ENCODE measurements around the gene ANOS1. TPM values are rescaled to one million over a fixed set of nuclear protein-coding genes. Genes with fewer than 3 reads are reported as not detected.

The ANOS1 gene, protein sequence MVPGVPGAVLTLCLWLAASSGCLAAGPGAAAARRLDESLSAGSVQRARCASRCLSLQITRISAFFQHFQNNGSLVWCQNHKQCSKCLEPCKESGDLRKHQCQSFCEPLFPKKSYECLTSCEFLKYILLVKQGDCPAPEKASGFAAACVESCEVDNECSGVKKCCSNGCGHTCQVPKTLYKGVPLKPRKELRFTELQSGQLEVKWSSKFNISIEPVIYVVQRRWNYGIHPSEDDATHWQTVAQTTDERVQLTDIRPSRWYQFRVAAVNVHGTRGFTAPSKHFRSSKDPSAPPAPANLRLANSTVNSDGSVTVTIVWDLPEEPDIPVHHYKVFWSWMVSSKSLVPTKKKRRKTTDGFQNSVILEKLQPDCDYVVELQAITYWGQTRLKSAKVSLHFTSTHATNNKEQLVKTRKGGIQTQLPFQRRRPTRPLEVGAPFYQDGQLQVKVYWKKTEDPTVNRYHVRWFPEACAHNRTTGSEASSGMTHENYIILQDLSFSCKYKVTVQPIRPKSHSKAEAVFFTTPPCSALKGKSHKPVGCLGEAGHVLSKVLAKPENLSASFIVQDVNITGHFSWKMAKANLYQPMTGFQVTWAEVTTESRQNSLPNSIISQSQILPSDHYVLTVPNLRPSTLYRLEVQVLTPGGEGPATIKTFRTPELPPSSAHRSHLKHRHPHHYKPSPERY
- 51.0 and 54.9 TPM in 2 replicates for total RNA-seq (2021)
- long read RNA-seq, partial matches to known transcripts = 9 of 27 reads
- long read RNA-seq, other reads (novel, unspliced or antisense) = 18 of 27 reads

DNA sequence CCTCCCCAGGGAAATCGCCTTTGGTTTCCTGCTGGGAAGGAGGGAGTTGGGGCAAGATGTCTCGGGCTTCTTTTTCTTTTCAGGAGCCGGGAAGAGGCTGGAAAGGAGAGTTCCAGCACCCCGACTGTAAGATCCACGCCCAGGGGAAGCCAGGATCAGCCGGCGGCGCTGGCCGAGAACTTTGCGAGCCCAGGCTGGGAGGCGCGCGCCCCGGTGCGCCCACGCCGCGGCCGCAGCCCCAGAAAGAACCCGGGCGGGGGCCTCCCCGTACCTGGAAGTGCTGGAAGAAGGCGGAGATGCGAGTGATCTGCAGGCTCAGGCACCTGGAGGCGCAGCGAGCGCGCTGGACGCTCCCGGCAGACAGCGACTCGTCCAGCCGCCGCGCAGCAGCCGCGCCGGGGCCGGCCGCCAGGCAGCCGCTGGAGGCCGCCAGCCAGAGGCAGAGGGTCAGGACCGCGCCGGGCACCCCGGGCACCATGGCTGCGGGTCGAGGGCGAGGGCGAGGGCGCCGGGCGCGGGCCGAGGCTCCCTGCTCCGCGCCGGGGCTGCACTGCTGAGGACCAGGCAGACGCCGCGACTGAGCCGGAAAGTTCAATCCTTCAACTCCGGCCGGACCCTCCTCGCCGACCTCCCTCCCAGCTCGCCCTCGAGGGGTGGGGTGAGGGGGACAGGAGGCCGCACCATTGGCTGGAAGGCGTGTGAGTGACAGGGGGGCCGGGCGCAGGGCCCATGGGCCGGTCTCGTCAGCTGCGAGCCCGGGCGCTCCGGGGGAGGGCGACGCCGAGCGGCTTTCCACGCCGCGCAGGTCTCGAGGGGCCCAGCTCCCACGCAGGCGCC, at the start of gene ANOS1:
ANOS1 (minus strand) TSS at position 579 of the 837 bp plus-strand sequence; CDS start at position 478, 101 bp downstream.
- Histone ChIP-seq H2AFZ (ENCODE audit: low read length) (no peak within 1 kb of the TSS), H3K79me2 (ENCODE audit: insufficient read depth, low read length) (peaks cover 40% of the 10 kb centered on the region; the same call in 1 of the 2 replicates), H3K23me2 (ENCODE audit: insufficient read length, low read depth, low read length, poor library complexity, severe bottlenecking) (peaks cover 19% of the 10 kb centered on the region), H2BK120ac (ENCODE audit: low read depth, low read length, poor library complexity, severe bottlenecking) (no peak within 1 kb of the TSS), H2BK5ac (ENCODE audit: insufficient read length, low read length) (no peak within 1 kb of the TSS), H3K9me3 (ENCODE audit: control insufficient read depth, low read depth, low read length) (no peaks in the 10 kb centered on the region), H3K79me1 (ENCODE audit: insufficient read depth, low read depth, low read length, poor library complexity, severe bottlenecking) (no peaks in the 10 kb centered on the region), H2AK5ac (ENCODE audit: insufficient read length, low read length) (no peak within 1 kb of the TSS), H3K4me2 (ENCODE audit: insufficient read depth, insufficient read length, low read length) (peak within 1 kb of the TSS; percentile 94), H2BK20ac (ENCODE audit: low read depth, low read length, poor library complexity, severe bottlenecking) (no peak within 1 kb of the TSS), H3K9ac (ENCODE audit: extremely low read depth, insufficient read length, low read length) (peak within 1 kb of the TSS; percentile 80), H2BK12ac (ENCODE audit: insufficient read length, low read depth, low read length) (no peak within 1 kb of the TSS), H4K91ac (ENCODE audit: insufficient read length, low read depth, low read length) (no peak within 1 kb of the TSS), H4K8ac (replicated peaks; ENCODE audit: insufficient read length, low read depth, low read length) (no peak within 1 kb of the TSS), H3T11ph (ENCODE audit: low read length) (no peak within 1 kb of the TSS), H3K4ac (ENCODE audit: low read depth, low read length) (no peak within 1 kb of the TSS), H3K23ac (ENCODE audit: insufficient read length, low read depth, low read length) (no peak within 1 kb of the TSS), H3K14ac (ENCODE audit: insufficient read depth, low read length) (peak within 1 kb of the TSS; percentile 62), H3K27ac (ENCODE audit: insufficient read length, low read depth, low read length) (no peak within 1 kb of the TSS), H2BK15ac (ENCODE audit: low read depth, low read length) (no peak within 1 kb of the TSS), H3K56ac (ENCODE audit: insufficient read length, low read depth, low read length) (no peak within 1 kb of the TSS), H3K4me1 (ENCODE audit: insufficient read depth, low read length) (peaks cover 16% of the 10 kb centered on the region; the same call in 1 of the 2 replicates), H3K27me3 (ENCODE audit: insufficient read depth, low read length) (no peaks in the 10 kb centered on the region; the same call in 1 of the 2 replicates), H4K20me1 (ENCODE audit: control insufficient read depth, insufficient read depth, insufficient read length) (no peaks in the 10 kb centered on the region), H3K18ac (ENCODE audit: insufficient read length, low read depth, low read length) (no peak within 1 kb of the TSS), H4K5ac (ENCODE audit: insufficient read length, low read depth, low read length) (no peak within 1 kb of the TSS)
- Mint-ChIP-seq H3K27me3 (ENCODE audit: low read depth) (peaks cover 26% of the 10 kb centered on the region), H3K4me1 (peaks cover 45 to 48% of the 10 kb centered on the region in 2 experiments), H3K4me3 (peak within 1 kb of the TSS; percentile 91 to 98), H3K27ac (peak within 1 kb of the TSS in 1 of 3 experiments; percentile 93; a peak in 1 of 7 replicates), H3K36me3 (ENCODE audit: insufficient read depth in 1 of 3, low read depth in 3 of 3) (peaks cover 14 to 23% (median 21%) of the 10 kb centered on the region in 3 experiments), H3K9me3 (peaks cover 0 to 4% of the 10 kb centered on the region in 2 experiments; a peak in 1 of 5 replicates)
- no CpG with 5 or more reads among the region's 88 CpGs for WGBS (ENCODE audit: extremely low coverage, insufficient read length, low lambda C conversion rate)
- TF ChIP-seq, protein P1, sequence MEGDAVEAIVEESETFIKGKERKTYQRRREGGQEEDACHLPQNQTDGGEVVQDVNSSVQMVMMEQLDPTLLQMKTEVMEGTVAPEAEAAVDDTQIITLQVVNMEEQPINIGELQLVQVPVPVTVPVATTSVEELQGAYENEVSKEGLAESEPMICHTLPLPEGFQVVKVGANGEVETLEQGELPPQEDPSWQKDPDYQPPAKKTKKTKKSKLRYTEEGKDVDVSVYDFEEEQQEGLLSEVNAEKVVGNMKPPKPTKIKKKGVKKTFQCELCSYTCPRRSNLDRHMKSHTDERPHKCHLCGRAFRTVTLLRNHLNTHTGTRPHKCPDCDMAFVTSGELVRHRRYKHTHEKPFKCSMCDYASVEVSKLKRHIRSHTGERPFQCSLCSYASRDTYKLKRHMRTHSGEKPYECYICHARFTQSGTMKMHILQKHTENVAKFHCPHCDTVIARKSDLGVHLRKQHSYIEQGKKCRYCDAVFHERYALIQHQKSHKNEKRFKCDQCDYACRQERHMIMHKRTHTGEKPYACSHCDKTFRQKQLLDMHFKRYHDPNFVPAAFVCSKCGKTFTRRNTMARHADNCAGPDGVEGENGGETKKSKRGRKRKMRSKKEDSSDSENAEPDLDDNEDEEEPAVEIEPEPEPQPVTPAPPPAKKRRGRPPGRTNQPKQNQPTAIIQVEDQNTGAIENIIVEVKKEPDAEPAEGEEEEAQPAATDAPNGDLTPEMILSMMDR (conservative IDR thresholded peaks at IDR 0.05) = no peak
- peak; percentile 80 for DNase-seq
